GM18505 (cell line): ENCODE measurements around the gene MAP2K6.
A peak's percentile ranks its signal among the peaks of the same experiment; 100 is the strongest.

Experiments
- ATAC-seq: cut with Tn5 transposase; IDR thresholded peaks from one replicate; pipeline ENCODE4 v1.9.1; 2021; ENCODE audit not compliant: unreplicated experiment
- POLR2A ChIP-seq: IDR thresholded peaks from 4 replicates; pipeline ENCODE4 v1.6.1; 2011; ENCODE audit warnings: borderline replicate concordance; ENCODE audit not compliant: insufficient read depth, insufficient read length; ENCODE audit errors: extremely low read depth

MAP2K6 gene

GRCh38 chr17:69501591-69502468 lies 87.3 kb downstream of the MAP2K6 start:
- TF ChIP-seq POLR2A: no peak
- ATAC-seq: no peak

- no peak for TF ChIP-seq POLR2A
- peak; percentile 89 for ATAC-seq
These were observed 89.2 kb downstream of the MAP2K6 start for GRCh38 chr17:69503711-69504110.

GRCh38 chr17:69505740-69506139 lies 91.2 kb downstream of the MAP2K6 start:
- no peak for TF ChIP-seq POLR2A
- no peak for ATAC-seq

- no peak for ATAC-seq
- TF ChIP-seq POLR2A: no peak
These were observed 92.0 kb downstream of the MAP2K6 start for GRCh38 chr17:69506489-69506888.

GRCh38 chr17:69508814-69509213 lies 94.3 kb downstream of the MAP2K6 start:
- no peak for TF ChIP-seq POLR2A
- ATAC-seq: no peak

GRCh38 chr17:69511250-69511649 lies 96.8 kb downstream of the MAP2K6 start:
- ATAC-seq: no peak
- TF ChIP-seq POLR2A: no peak

GRCh38 chr17:69512946-69513345 lies 98.4 kb downstream of the MAP2K6 start:
- TF ChIP-seq POLR2A: no peak
- no peak for ATAC-seq

GRCh38 chr17:69516225-69516624 lies 101.7 kb downstream of the MAP2K6 start:
- TF ChIP-seq POLR2A: no peak
- no peak for ATAC-seq

- ATAC-seq: peak; percentile 84
- peak; percentile 51 for TF ChIP-seq POLR2A
These were observed 102.4 kb downstream of the MAP2K6 start for GRCh38 chr17:69516911-69517310.

- ATAC-seq: no peak
- no peak for TF ChIP-seq POLR2A
These were observed 104.5 kb downstream of the MAP2K6 start for GRCh38 chr17:69518951-69519350.

GRCh38 chr17:69523244-69523861 lies 108.9 kb downstream of the MAP2K6 start:
- TF ChIP-seq POLR2A: no peak
- ATAC-seq: no peak

- TF ChIP-seq POLR2A: no peak
These were observed 110.4 kb downstream of the MAP2K6 start for GRCh38 chr17:69524854-69525253.

GRCh38 chr17:69525920-69526841 lies 111.7 kb downstream of the MAP2K6 start:
- TF ChIP-seq POLR2A: no peak
- ATAC-seq: no peak

More at GRCh38 chr17:69524854-69525253, 110.4 kb downstream of the MAP2K6 start:
- ATAC-seq: no peak

GRCh38 chr17:69528035-69528434 lies 113.5 kb downstream of the MAP2K6 start:
- TF ChIP-seq POLR2A: no peak
- no peak for ATAC-seq
